Stomach smooth muscle (tissue), 2 donors: Measurements from ENCODE around the gene TYMP.

ENCODE experiments used
- H3K27ac ChIP-seq: one replicate; pipeline ENCODE4 v1.7.0; 2013; ENCODE audit warnings: mild to moderate bottlenecking, low read length, inconsistent platforms
- H3K27me3 ChIP-seq, 2 donors: one replicate each; pipeline ENCODE4 v1.7.0; 2013; ENCODE audit warnings: low read length in 2 of 2; ENCODE audit not compliant: insufficient read depth in 2 of 2, control insufficient read depth in 1 of 2
- H3K36me3 ChIP-seq, 2 donors: one replicate each; pipeline ENCODE4 v1.7.0; 2013; ENCODE audit warnings: low read length in 2 of 2; ENCODE audit not compliant: control insufficient read depth in 2 of 2, insufficient read depth in 2 of 2
- H3K4me1 ChIP-seq: one replicate; pipeline ENCODE4 v1.7.0; 2013; ENCODE audit warnings: low read length; ENCODE audit not compliant: control insufficient read depth, insufficient read depth
- H3K4me3 ChIP-seq, 2 donors: one replicate each; pipeline ENCODE4 v1.7.0; 2013; ENCODE audit warnings: low read length in 2 of 2
- H3K9ac ChIP-seq, 2 donors: one replicate each; pipeline ENCODE4 v1.7.0; 2013; ENCODE audit warnings: low read length in 2 of 2, mild to moderate bottlenecking in 1 of 2
- H3K9me3 ChIP-seq, 2 donors: one replicate each; pipeline ENCODE4 v1.7.0; 2013; ENCODE audit warnings: low read length in 2 of 2; ENCODE audit not compliant: control insufficient read depth in 2 of 2
- donor health status: healthy.
- donor health status: Pancreatic carcinoma.

The TYMP gene

DNA sequence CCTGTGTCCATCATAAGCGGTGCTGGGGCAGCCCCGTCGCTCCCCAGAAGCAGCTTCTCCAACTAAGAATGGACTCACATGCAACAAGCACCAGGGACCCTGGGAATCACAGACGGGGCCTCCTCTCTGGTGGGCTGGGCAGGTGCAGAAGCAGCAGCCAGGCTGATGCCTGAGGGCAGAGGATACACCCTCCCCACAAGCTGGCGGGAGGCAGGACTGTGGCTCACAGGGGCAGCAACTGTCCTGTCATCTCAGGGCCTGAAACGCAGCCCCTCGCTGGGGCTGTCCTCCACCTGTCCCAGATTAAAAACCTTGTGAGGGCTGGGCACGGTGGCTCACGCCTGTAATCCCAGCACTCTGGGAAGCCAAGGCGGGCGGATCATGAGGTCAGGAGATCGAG lies 51.9 kb downstream of the TYMP start:
- peaks cover 25% of the 10 kb centered on the region for H3K4me1 ChIP-seq
- no peak overlapping the region for H3K9ac ChIP-seq
- H3K9me3 ChIP-seq, result no peaks in the 10 kb centered on the region

DNA sequence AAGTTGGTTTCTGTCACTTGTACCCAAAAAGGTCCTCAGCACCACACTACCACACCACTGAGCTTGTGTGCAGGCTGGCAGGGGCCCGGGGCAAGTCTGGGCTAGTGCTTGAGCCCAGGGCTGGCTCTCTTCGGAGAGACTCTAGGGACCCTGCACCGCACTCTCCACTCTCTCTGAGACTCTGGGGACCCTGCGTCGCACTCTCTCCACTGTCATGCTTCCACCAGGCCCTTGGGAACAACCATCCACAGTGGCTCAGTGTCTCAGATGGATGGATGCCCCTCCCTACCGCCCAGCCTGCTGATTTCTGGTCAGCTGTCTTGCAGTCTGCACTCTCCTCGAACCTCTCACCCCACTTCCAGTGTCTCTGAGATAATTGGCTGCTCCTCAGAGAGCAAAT lies 52.9 kb downstream of the TYMP start:
- Histone ChIP-seq H3K27ac (no peak overlapping the region), H3K36me3 (no peaks in the 10 kb centered on the region), H3K9ac (no peak overlapping the region), H3K27me3 (peaks cover 12 to 22% of the 10 kb centered on the region in 2 donors), H3K9me3 (no peaks in the 10 kb centered on the region), H3K4me1 (peaks cover 30% of the 10 kb centered on the region), H3K4me3 (no peak overlapping the region)

More for the DNA sequence above, 51.9 kb downstream of the TYMP start:
- Histone ChIP-seq H3K4me3 (no peak overlapping the region), H3K27ac (no peak overlapping the region), H3K27me3 (peaks cover 21 to 33% of the 10 kb centered on the region in 2 donors), H3K36me3 (no peaks in the 10 kb centered on the region)
